Kidney (tissue), 14 donors: ENCODE data around the gene DOK7. TPM values are rescaled to one million over a fixed set of nuclear protein-coding genes. Genes with fewer than 3 reads are reported as not detected.

ENCODE experiments used
- DNase-seq, 5 donors: peaks; one replicate each; pipeline ENCODE4 v3.0.0-alpha.2; 2013 to 2020
- FAIRE-seq: peaks from 2 replicates; lab custom pipeline; 2012; peaks lifted over from hg19 to GRCh38; lab: Jason Lieb, UNC
- H3K27ac ChIP-seq, 2 donors: one replicate each; pipeline ENCODE4 v1.7.0; 2013; ENCODE audit warnings: low read depth in 2 of 2, low read length in 2 of 2, inconsistent platforms in 1 of 2
- H3K27me3 ChIP-seq: one replicate; pipeline ENCODE4 v1.7.1; 2013; ENCODE audit warnings: low read length, inconsistent platforms; ENCODE audit not compliant: control insufficient read depth, insufficient read depth
- H3K36me3 ChIP-seq, 3 donors: one replicate each; pipeline versions ENCODE4 v1.7.0 to v1.7.1; 2013; ENCODE audit warnings: low read length in 3 of 3, control low read depth in 1 of 3, inconsistent platforms in 1 of 3; ENCODE audit not compliant: insufficient read depth in 3 of 3, control insufficient read depth in 2 of 3
- H3K4me1 ChIP-seq, 3 donors: one replicate each; pipeline versions ENCODE4 v1.7.0 to v1.7.1; 2013; ENCODE audit warnings: low read length in 3 of 3, inconsistent platforms in 1 of 3, low read depth in 1 of 3; ENCODE audit not compliant: control insufficient read depth in 2 of 3, insufficient read depth in 2 of 3
- H3K4me3 ChIP-seq, 3 donors: one replicate each; pipeline versions ENCODE4 v1.7.0 to v1.8.1; 2013; ENCODE audit warnings: low read length in 3 of 3, control low read depth in 1 of 3, inconsistent platforms in 1 of 3
- H3K9ac ChIP-seq, 3 donors: one replicate each; pipeline versions ENCODE4 v1.7.0 to v1.7.1; 2013; ENCODE audit warnings: low read length in 3 of 3, control low read depth in 1 of 3, inconsistent platforms in 1 of 3
- H3K9me3 ChIP-seq, 3 donors: one replicate each; pipeline versions ENCODE4 v1.7.0 to v1.7.1; 2013; ENCODE audit warnings: low read length in 3 of 3, control low read depth in 1 of 3, inconsistent platforms in 1 of 3; ENCODE audit not compliant: control insufficient read depth in 2 of 3, insufficient read depth in 1 of 3
- CTCF ChIP-seq: IDR thresholded peaks from 3 replicates; pipeline ENCODE4 v1.5.1; 2012; ENCODE audit warnings: mild to moderate bottlenecking, moderate library complexity, borderline replicate concordance; ENCODE audit not compliant: insufficient read depth; ENCODE audit errors: extremely low read depth
- intact Hi-C: fragments of 100-400 bp; cut with DNase I; formaldehyde crosslinking; loops from one replicate; pipeline ENCODE4 v1.11.1; 2022
- polyA plus RNA-seq: library from polyadenylated mRNA; stranded (reverse); fragments of 350-450 nt; fragmentation: Illumina TruSeq; extraction: RNeasy Lipid Tissue Mini Kit (QIAGEN cat#74804); gene quantifications from one replicate; pipeline ENCODE4 v1.2.3, GENCODE V29; 2014; ENCODE audit warnings: low read depth, low replicate concordance; ENCODE audit not compliant: insufficient read depth
- total RNA-seq: library from RNA; stranded (reverse); fragmentation: NEBNext Ultra II Directional; extraction: Animal tissue kit (Norgen Biotek cat#: 25700); gene quantifications from one replicate; pipeline ENCODE4 v1.2.1, GENCODE V29; 2021
- donor health status: control.
- donor health status: control.
- donor health status: control.
- donor health status: control.
- donor health status: control.
- donor health status: DM: yes; HTN: yes; CAD: no.
- donor health status: Normal renal cell carcinoma (clear cell type).

The DOK7 gene
- total and polyA plus RNA-seq, 2 donors from 2014 or later, result 1.2 to 7.0 TPM

GRCh38 chr4:3472411-3473141 lies 9.5 kb downstream of the DOK7 start:
- DNase-seq (peak in 2 of 5 donors; percentile 56 to 71), FAIRE-seq (no peak)
- Histone ChIP-seq H3K4me1 (peaks cover 0 to 3% (median 0%) of the 10 kb centered on the region in 3 donors), H3K27me3 (no peaks in the 10 kb centered on the region), H3K9me3 (peaks cover 0 to 4% (median 0%) of the 10 kb centered on the region in 3 donors), H3K4me3 (no peak overlapping the region), H3K9ac (no peak overlapping the region), H3K27ac (no peak overlapping the region), H3K36me3 (no peaks in the 10 kb centered on the region)
- no peak for TF ChIP-seq CTCF
- intact Hi-C loops, result no loop called here

GRCh38 chr4:3473181-3473950 lies 10.3 kb downstream of the DOK7 start:
- Histone ChIP-seq H3K27ac (no peak overlapping the region), H3K36me3 (no peaks in the 10 kb centered on the region), H3K27me3 (no peaks in the 10 kb centered on the region), H3K4me3 (no peak overlapping the region), H3K9me3 (peaks cover 0 to 4% (median 0%) of the 10 kb centered on the region in 3 donors), H3K4me1 (peaks cover 0 to 3% (median 0%) of the 10 kb centered on the region in 3 donors), H3K9ac (no peak overlapping the region)
- intact Hi-C loops, result no loop called here
- TF ChIP-seq CTCF, result no peak
- DNase-seq (peak in 1 of 5 donors; percentile 60), FAIRE-seq (no peak)

GRCh38 chr4:3473996-3474765 lies 11.1 kb downstream of the DOK7 start:
- no peak for TF ChIP-seq CTCF
- H3K9me3 ChIP-seq, result no peaks in the 10 kb centered on the region
- FAIRE-seq, result no peak
- H3K27ac ChIP-seq, result no peak overlapping the region
- intact Hi-C loops, result no loop called here
- H3K4me3 ChIP-seq, result no peak overlapping the region
- DNase-seq, result peak in 1 of 5 donors; percentile 23
- H3K9ac ChIP-seq, result no peak overlapping the region
- no peaks in the 10 kb centered on the region for H3K36me3 ChIP-seq
- H3K27me3 ChIP-seq, result no peaks in the 10 kb centered on the region
- no peaks in the 10 kb centered on the region for H3K4me1 ChIP-seq
